Measurements from ENCODE around the gene MRPL53. TPM values are rescaled to one million over a fixed set of nuclear protein-coding genes. Genes with fewer than 3 reads are reported as not detected.
A peak's percentile ranks its signal among the peaks of the same experiment; 100 is the strongest.

MRPL53 gene
- total RNA-seq, 2 donors from 2014 or later: 50.9 to 62.7 TPM

- H3K27me3 Mint-ChIP-seq (ENCODE audit: insufficient read depth): peaks cover 96% of the 10 kb centered on the region
- 7 to 8% methylated on average over 24 to 60 of the region's 60 CpGs for WGBS, 2 experiments (ENCODE audit: insufficient coverage in 1 of 2, insufficient read length in 1 of 2)
- peaks cover 9% of the 10 kb centered on the region for H3K9me3 Mint-ChIP-seq
- H3K4me3 Mint-ChIP-seq: peak overlapping the region; percentile 44
- Histone ChIP-seq H3K4me3 (ENCODE audit: low read length) (no peak overlapping the region), H3K36me3 (ENCODE audit: control insufficient read depth, insufficient read depth, low read length) (no peaks in the 10 kb centered on the region), H3K9me3 (ENCODE audit: control insufficient read depth, low read length) (peaks cover 9% of the 10 kb centered on the region), H3K27me3 (ENCODE audit: control insufficient read depth, insufficient read depth, low read length, poor library complexity, severe bottlenecking) (peaks cover 100% of the 10 kb centered on the region), H3K27ac (ENCODE audit: low read depth, low read length) (no peak overlapping the region), H3K4me1 (ENCODE audit: control insufficient read depth, insufficient read depth, low read length) (peaks cover 3% of the 10 kb centered on the region), H3K9ac (ENCODE audit: extremely low read depth, low read length, poor library complexity, severe bottlenecking) (no peak overlapping the region)
- peak; percentile 25 for TF ChIP-seq CTCF (conservative IDR thresholded peaks at IDR 0.05)
- peaks cover 2% of the 10 kb centered on the region for H3K36me3 Mint-ChIP-seq (ENCODE audit: low read depth)
- no peak overlapping the region for H3K27ac Mint-ChIP-seq
- DNase-seq: peak; percentile 85
- peaks cover 9% of the 10 kb centered on the region for H3K4me1 Mint-ChIP-seq
Measured at GRCh38 chr2:74515271-74515980, 42.9 kb upstream of the MRPL53 start.

GRCh38 chr2:74514368-74515270 lies 42.1 kb upstream of the MRPL53 start, which contains the start of gene TLX2:
Gene TLX2 (plus strand): TSS chr2:74514450. CDS start chr2:74514807, 357 bp downstream.
- peak within 1 kb of the TSS; percentile 44 for H3K4me3 Mint-ChIP-seq
- Histone ChIP-seq H3K27ac (ENCODE audit: low read depth, low read length) (no peak within 1 kb of the TSS), H3K4me3 (ENCODE audit: low read length) (no peak within 1 kb of the TSS), H3K9ac (ENCODE audit: extremely low read depth, low read length, poor library complexity, severe bottlenecking) (no peak within 1 kb of the TSS), H3K36me3 (ENCODE audit: control insufficient read depth, insufficient read depth, low read length) (no peaks in the 10 kb centered on the region), H3K4me1 (ENCODE audit: control insufficient read depth, insufficient read depth, low read length) (peaks cover 3% of the 10 kb centered on the region), H3K27me3 (ENCODE audit: control insufficient read depth, insufficient read depth, low read length, poor library complexity, severe bottlenecking) (peaks cover 100% of the 10 kb centered on the region), H3K9me3 (ENCODE audit: control insufficient read depth, low read length) (peaks cover 9% of the 10 kb centered on the region)
- DNase-seq: peak; percentile 76
- WGBS, 2 experiments (ENCODE audit: insufficient coverage in 1 of 2, insufficient read length in 1 of 2): 3 to 5% methylated on average over 16 to 82 of the region's 82 CpGs
- peaks cover 9% of the 10 kb centered on the region for H3K9me3 Mint-ChIP-seq
- peaks cover 2% of the 10 kb centered on the region for H3K36me3 Mint-ChIP-seq (ENCODE audit: low read depth)
- H3K27ac Mint-ChIP-seq: no peak within 1 kb of the TSS
- no peak for TF ChIP-seq CTCF (conservative IDR thresholded peaks at IDR 0.05)
- H3K4me1 Mint-ChIP-seq: peaks cover 9% of the 10 kb centered on the region
- peaks cover 96% of the 10 kb centered on the region for H3K27me3 Mint-ChIP-seq (ENCODE audit: insufficient read depth)

- Histone ChIP-seq H3K9me3 (ENCODE audit: control insufficient read depth, low read length) (peaks cover 9% of the 10 kb centered on the region), H3K9ac (ENCODE audit: extremely low read depth, low read length, poor library complexity, severe bottlenecking) (no peak overlapping the region), H3K27ac (ENCODE audit: low read depth, low read length) (no peak overlapping the region), H3K4me3 (ENCODE audit: low read length) (no peak overlapping the region), H3K36me3 (ENCODE audit: control insufficient read depth, insufficient read depth, low read length) (no peaks in the 10 kb centered on the region), H3K4me1 (ENCODE audit: control insufficient read depth, insufficient read depth, low read length) (peaks cover 3% of the 10 kb centered on the region), H3K27me3 (ENCODE audit: control insufficient read depth, insufficient read depth, low read length, poor library complexity, severe bottlenecking) (peaks cover 93% of the 10 kb centered on the region)
- Mint-ChIP-seq H3K27me3 (ENCODE audit: insufficient read depth) (peaks cover 89% of the 10 kb centered on the region), H3K4me3 (peak overlapping the region; percentile 42), H3K4me1 (peaks cover 10% of the 10 kb centered on the region), H3K36me3 (ENCODE audit: low read depth) (peaks cover 2% of the 10 kb centered on the region), H3K27ac (no peak overlapping the region), H3K9me3 (peaks cover 9% of the 10 kb centered on the region)
- peak; percentile 71 for DNase-seq
- WGBS, 2 experiments (ENCODE audit: insufficient coverage in 1 of 2, insufficient read length in 1 of 2): 2 to 3% methylated on average over 9 to 52 of the region's 52 CpGs
- TF ChIP-seq CTCF (conservative IDR thresholded peaks at IDR 0.05): no peak
Measured at GRCh38 chr2:74513605-74514367, 41.3 kb upstream of the MRPL53 start.

All from endodermal cell (in vitro differentiated cells).